Activated T-helper 1 cell treated with Interleukin-2 at 50 U/mL for 16 hours (primary cell): ENCODE results near the gene GPR132.
A peak's percentile ranks its signal among the peaks of the same experiment; 100 is the strongest.

Experiments
- DNase-seq: peaks from one replicate; pipeline ENCODE4 v3.0.0-alpha.2; 2020; ENCODE audit warnings: low read depth

GPR132 gene

GRCh38 chr14:105020815-105021655 is 44.2 kb downstream of the GPR132 start, which contains the start of gene CDCA4:
CDCA4 (minus strand) TSS chr14:105021083; CDS start chr14:105011929, 9,154 bp downstream.
- DNase-seq: peak; percentile 98

DNA sequence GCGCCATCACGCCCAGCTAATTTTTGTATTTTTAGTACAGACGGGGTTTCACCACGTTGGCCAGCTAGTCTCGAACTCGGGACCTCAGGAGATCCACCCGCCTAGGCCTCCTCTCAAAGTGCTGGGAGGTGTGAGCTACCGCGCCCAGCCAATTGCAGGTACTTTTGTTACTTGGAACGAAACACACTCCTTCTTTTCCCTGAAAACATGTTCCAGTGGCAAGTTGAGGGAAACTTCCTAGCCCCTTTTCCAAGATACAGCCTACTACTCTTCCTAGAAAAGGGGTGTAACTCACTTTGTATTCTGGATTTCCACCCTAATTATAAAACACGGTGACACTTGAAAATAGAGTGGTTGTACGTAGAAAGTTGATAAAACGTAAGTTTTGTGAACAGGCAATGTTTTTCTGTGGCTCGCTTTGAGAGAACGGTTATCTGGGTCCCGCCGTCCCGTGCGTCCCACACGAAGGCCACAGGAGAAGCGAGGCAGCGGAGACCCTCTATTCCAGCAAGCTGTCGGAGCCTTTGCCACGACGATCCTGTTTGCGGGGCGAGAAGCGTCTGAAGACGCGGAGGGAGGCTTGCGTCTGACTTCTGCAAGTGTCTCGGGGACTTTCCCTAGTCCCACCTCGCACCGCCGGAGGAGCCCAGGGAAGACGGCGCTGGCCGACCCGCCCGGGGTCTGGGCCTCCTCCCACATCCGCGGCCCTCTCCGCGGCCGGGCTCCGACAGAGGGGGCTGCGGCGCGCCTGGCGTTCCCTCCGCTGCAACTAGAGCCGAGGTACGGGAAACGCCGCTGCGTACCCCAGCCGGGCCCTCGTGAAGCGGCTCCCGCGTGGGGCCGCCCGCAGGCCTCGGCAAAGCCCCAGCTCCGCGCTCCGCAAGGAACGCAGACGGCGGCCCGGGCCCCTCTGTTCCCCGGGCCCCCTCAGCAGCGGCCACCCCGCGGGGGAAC is 45.1 kb downstream of the GPR132 start:
- peak; percentile 42 for DNase-seq

- no peak for DNase-seq
These were observed 46.8 kb downstream of the GPR132 start for GRCh38 chr14:105018414-105018813.

GRCh38 chr14:105015905-105016304 is 49.3 kb downstream of the GPR132 start:
- DNase-seq: no peak

- no peak for DNase-seq
These were observed 50.0 kb downstream of the GPR132 start for GRCh38 chr14:105015242-105015641.

DNA sequence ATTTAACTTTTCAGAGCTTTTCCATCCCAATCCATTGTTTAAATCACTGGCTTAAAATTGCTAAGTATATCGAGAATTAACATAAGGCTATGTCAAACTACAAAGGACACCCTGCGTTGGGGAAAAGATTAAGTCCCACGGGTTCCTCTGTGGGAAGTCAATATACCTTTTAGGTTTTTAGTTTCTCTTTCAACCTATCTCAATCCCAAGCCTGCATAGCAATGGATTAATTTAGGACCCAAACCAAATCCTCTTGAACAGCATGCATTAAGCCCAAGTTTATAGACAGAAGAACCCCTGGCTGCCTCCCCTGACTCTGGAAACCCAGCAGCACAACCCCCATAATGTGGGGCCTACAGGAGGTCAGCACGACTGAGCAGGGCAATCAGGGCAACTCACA is 50.6 kb downstream of the GPR132 start:
- no peak for DNase-seq

- DNase-seq: no peak
These were observed 51.2 kb downstream of the GPR132 start for GRCh38 chr14:105014032-105014431.

- DNase-seq: no peak
These were observed 52.0 kb downstream of the GPR132 start for GRCh38 chr14:105013150-105013785.

DNA sequence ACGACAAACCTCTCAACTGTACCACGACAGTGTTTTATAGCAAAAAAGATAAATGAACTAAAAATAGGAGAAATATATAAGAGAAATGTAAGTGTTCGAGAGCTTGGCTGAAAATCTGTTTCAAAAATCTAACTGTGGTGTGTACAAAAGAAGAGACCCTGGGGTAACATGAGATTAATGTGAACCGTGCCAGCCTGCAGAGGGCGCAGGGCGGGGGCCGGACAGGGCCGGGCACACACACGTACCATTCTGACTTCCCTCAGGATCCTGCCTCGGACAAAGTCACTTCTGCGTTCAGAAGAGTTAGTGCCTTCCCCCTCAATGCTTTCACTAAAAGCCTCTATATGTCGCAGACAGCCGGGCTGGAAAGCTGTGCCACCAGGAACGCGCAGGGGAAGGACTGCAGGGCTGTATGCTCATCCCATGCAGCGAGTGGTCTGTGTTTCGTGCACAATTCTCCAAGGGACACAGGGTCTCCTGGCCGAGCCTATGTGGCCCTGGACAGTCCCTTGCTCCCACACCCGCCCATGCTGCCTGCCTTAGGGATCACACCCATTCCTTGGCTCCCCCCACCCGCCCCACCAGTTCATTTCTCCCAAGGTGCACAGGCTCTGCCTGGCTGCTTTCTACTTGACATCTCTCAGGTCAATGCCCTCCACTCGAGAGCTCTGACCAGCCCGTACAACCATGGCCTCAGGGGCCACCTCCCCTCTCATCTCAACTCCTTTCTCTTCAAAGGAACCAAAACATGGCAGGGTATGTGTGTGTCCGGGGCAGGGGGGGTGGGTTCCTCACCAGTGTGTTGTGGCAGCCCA is 52.9 kb downstream of the GPR132 start:
- DNase-seq: no peak

GRCh38 chr14:105011312-105011990 is 53.8 kb downstream of the GPR132 start:
- no peak for DNase-seq

- no peak for DNase-seq
These were observed 54.3 kb downstream of the GPR132 start for GRCh38 chr14:105010891-105011291.

GRCh38 chr14:105010106-105010505 is 55.1 kb downstream of the GPR132 start:
- DNase-seq: no peak

GRCh38 chr14:105007593-105008264 is 57.5 kb downstream of the GPR132 start:
- no peak for DNase-seq

GRCh38 chr14:105006831-105007592 is 58.2 kb downstream of the GPR132 start:
- DNase-seq: no peak

DNA sequence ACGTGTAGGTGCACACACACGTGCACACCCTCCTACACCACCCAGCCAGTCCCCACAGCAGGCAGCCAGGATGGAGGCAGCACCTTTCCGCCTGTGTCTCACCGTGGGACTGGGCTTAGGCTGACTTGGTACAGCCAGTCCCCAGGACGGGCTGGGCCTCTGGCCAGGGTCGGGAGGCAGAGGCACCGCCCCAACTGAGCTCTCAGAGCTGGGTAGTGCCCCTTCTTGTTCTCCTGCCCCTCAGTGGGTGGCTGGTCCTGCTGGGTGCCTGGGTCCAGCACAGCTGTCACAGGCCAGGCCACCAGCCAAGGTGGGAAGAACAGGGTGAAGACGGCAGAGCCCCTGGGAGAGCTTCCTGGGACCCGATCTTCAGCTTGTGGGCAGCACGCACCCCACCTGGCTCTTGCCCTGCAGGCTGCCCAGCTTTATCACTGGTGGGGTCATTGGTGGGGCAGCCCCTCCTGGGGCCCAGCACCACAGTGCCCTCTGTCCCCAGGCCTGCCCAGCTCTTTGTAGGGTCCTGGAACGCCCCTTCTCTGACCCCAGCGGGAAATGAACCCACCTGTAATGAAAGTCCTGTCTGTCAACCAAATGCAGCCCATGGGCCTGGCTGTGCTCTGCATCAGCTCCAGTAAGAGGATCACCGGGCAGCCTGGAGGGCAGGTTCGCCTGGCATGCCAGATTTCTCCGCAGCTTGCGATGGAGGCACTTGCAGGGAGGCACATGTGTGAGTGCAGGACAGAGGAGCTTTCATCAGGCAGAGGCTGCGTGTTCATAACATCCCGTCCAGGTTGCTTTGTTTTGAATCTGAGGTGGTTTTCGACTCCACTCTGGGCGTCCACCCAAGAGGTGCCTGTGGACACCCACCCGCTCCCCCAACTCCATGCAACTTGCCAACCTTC is 59.0 kb downstream of the GPR132 start:
- DNase-seq: no peak

DNA sequence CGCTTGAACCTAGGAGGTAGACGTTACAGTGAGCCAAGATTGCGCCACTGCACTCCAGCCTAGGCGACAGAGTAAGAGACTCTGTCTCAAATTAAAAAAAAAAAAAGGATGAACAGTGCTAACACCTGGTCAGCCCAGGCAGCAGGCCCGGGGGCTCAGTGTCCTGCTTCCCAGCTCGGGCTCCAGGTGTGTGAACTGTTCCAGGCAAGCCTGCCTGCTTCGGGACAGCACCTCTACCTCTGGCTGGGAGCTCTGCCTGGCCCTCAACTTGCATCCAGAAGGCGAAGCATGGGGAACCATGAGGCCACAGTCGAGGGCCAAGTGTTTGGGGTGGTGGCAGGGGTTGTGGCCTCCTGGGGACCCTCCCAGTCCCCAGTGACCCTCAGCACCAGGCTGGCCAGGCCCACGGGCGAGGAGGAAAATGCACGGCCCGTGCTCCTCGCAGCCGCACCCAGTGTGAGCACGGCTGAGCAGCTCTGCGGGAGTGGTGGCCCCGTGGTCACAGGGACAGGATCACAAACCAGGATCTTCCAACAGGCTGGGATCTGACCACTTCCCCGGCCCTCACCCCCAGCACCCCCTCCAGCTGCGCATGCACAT is 59.8 kb downstream of the GPR132 start:
- no peak for DNase-seq
